H1 (cell line): Measurements from ENCODE around the gene SPDYE1. TPM values are rescaled to one million over a fixed set of nuclear protein-coding genes. Genes with fewer than 3 reads are reported as not detected.

Experiments
- CTCF ChIA-PET: fragments of 300-600 bp; sonication (Branson Sonifier 250); formaldehyde crosslinking; loops from one replicate; lab custom pipeline; 2021; ENCODE audit not compliant: partially characterized antibody; lab: Charles Lee
- POLR2A ChIA-PET: fragments of 300-600 bp; sonication (Branson Sonifier 250); formaldehyde crosslinking; loops from one replicate; lab custom pipeline; 2021; ENCODE audit warnings: inconsistent platforms; ENCODE audit not compliant: partially characterized antibody; lab: Charles Lee
- DNase-seq, 2 experiments: peaks; one replicate each; pipeline versions ENCODE4 v3.0.0 to v3.0.0-alpha.2; 2010 to 2022; ENCODE audit warnings: low spot score in 2 of 2, low read depth in 1 of 2, mixed read lengths in 1 of 2
- FAIRE-seq: peaks from 2 replicates; lab custom pipeline; 2011; peaks lifted over from hg19 to GRCh38; lab: Jason Lieb, UNC
- H2AFZ ChIP-seq: 2 replicates; pipeline ENCODE4 v1.8.1; 2012; ENCODE audit warnings: low read length, inconsistent platforms
- H2AK5ac ChIP-seq: 2 replicates; pipeline ENCODE4 v1.6.1; 2013; ENCODE audit warnings: low read depth, low read length
- H2BK120ac ChIP-seq: replicated peaks from 2 replicates; pipeline ENCODE3; 2013; ENCODE audit warnings: low read depth, low read length, inconsistent platforms
- H2BK12ac ChIP-seq: 2 replicates; pipeline ENCODE4 v1.6.1; 2013; ENCODE audit warnings: low read depth, low read length
- H2BK15ac ChIP-seq: 2 replicates; pipeline ENCODE4 v1.6.1; 2013; ENCODE audit warnings: low read length
- H2BK20ac ChIP-seq: 2 replicates; pipeline ENCODE4 v1.6.1; 2013; ENCODE audit warnings: low read length
- H2BK5ac ChIP-seq: 2 replicates; pipeline ENCODE4 v1.6.1; 2013; ENCODE audit warnings: low read depth, low read length
- H3K14ac ChIP-seq: 2 replicates; pipeline ENCODE4 v1.6.1; 2013; ENCODE audit warnings: inconsistent platforms; ENCODE audit not compliant: insufficient read length
- H3K18ac ChIP-seq: 2 replicates; pipeline ENCODE4 v1.6.1; 2013; ENCODE audit warnings: low read length; ENCODE audit errors: extremely low read depth
- H3K23ac ChIP-seq: 2 replicates; pipeline ENCODE4 v1.6.1; 2013; ENCODE audit warnings: inconsistent platforms; ENCODE audit not compliant: insufficient read length
- H3K23me2 ChIP-seq: 2 replicates; pipeline ENCODE4 v1.6.1; 2013; ENCODE audit warnings: low read depth, low read length
- H3K27ac ChIP-seq: 2 replicates; pipeline ENCODE4 v1.6.1; 2011; ENCODE audit warnings: low read depth, low read length, inconsistent platforms
- H3K27me3 ChIP-seq, 4 experiments: replicated peaks in 1 of 4; 1 replicate in 1 of 4; 2 replicates in 3 of 4; pipeline versions ENCODE4 v1.6.1 to v1.8.1; 2011 to 2013; ENCODE audit warnings: low read length in 3 of 4, mild to moderate bottlenecking in 3 of 4, inconsistent platforms in 2 of 4, mixed read lengths in 2 of 4, moderate library complexity in 1 of 4; ENCODE audit not compliant: control insufficient read depth in 3 of 4, insufficient read depth in 3 of 4; ENCODE audit errors: extremely low read depth in 1 of 4
- H3K36me3 ChIP-seq, 4 experiments: 2 replicates each; pipeline versions ENCODE4 v1.6.1 to v1.8.1; 2011 to 2013; ENCODE audit warnings: mild to moderate bottlenecking in 4 of 4, low read length in 3 of 4, moderate library complexity in 2 of 4, control low read depth in 1 of 4, inconsistent platforms in 1 of 4; ENCODE audit not compliant: insufficient read depth in 4 of 4, control insufficient read depth in 2 of 4
- H3K4ac ChIP-seq: replicated peaks from 2 replicates; pipeline ENCODE3; 2013; ENCODE audit warnings: low read length, low read depth, mixed read lengths, inconsistent platforms; ENCODE audit not compliant: insufficient read length
- H3K4me1 ChIP-seq, 4 experiments: replicated peaks in 1 of 4; 1 replicate in 1 of 4; 2 replicates in 3 of 4; pipeline versions ENCODE4 v1.6.1 to v1.8.1; 2011 to 2013; ENCODE audit warnings: low read length in 3 of 4, inconsistent platforms in 2 of 4, mixed read lengths in 1 of 4; ENCODE audit not compliant: insufficient read depth in 4 of 4, control insufficient read depth in 3 of 4
- H3K4me2 ChIP-seq, 2 experiments: 2 replicates each; pipeline versions ENCODE4 v1.6.1 to v1.8.1; 2011 to 2013; ENCODE audit warnings: low read depth in 2 of 2, low read length in 2 of 2, control low read depth in 1 of 2, inconsistent platforms in 1 of 2, mild to moderate bottlenecking in 1 of 2; ENCODE audit not compliant: insufficient read depth in 1 of 2
- H3K4me3 ChIP-seq, 4 experiments: fragments of 200-600, 300-600 bp in 1 of 4; sonication (generic), shearing (Covaris generic), sonication (Bioruptor Twin) in 1 of 4; 2 replicates each; pipeline versions ENCODE4 v1.5.1 to v1.8.1; 2011 to 2016; ENCODE audit warnings: low read length in 4 of 4, low read depth in 3 of 4, control low read depth in 2 of 4, inconsistent platforms in 2 of 4, mild to moderate bottlenecking in 2 of 4, mixed read lengths in 1 of 4, moderate library complexity in 1 of 4; ENCODE audit not compliant: insufficient read depth in 2 of 4; ENCODE audit errors: extremely low read depth in 1 of 4
- H3K56ac ChIP-seq: replicated peaks from 2 replicates; pipeline ENCODE3; 2013; ENCODE audit warnings: low read depth, mild to moderate bottlenecking, mixed read lengths, low read length, inconsistent platforms; ENCODE audit not compliant: insufficient read length
- H3K79me1 ChIP-seq: 2 replicates; pipeline ENCODE4 v1.6.1; 2013; ENCODE audit warnings: low read depth, low read length, control low read depth
- H3K79me2 ChIP-seq, 2 experiments: 2 replicates each; pipeline versions ENCODE4 v1.6.1 to v1.8.1; 2012 to 2013; ENCODE audit warnings: low read length in 2 of 2, mild to moderate bottlenecking in 2 of 2, inconsistent platforms in 1 of 2; ENCODE audit not compliant: insufficient read depth in 2 of 2, control insufficient read depth in 1 of 2
- H3K9ac ChIP-seq, 4 experiments: replicated peaks in 1 of 4; 1 replicate in 1 of 4; 2 replicates in 3 of 4; pipeline versions ENCODE4 v1.6.1 to v1.8.1; 2011 to 2013; ENCODE audit warnings: low read depth in 3 of 4, low read length in 3 of 4, control low read depth in 2 of 4, mild to moderate bottlenecking in 2 of 4, moderate library complexity in 2 of 4, inconsistent platforms in 1 of 4; ENCODE audit errors: extremely low read depth in 1 of 4
- H3K9me3 ChIP-seq, 2 experiments: 2 replicates each; pipeline versions ENCODE4 v1.6.1 to v1.8.1; 2012 to 2013; ENCODE audit warnings: mild to moderate bottlenecking in 2 of 2, moderate library complexity in 2 of 2, control low read depth in 1 of 2, inconsistent platforms in 1 of 2, low read depth in 1 of 2, low read length in 1 of 2, mixed read lengths in 1 of 2; ENCODE audit not compliant: insufficient read depth in 2 of 2
- H4K20me1 ChIP-seq, 2 experiments: replicated peaks in 1 of 2; 2 replicates each; pipeline versions ENCODE3 to v1.8.1; 2011 to 2013; ENCODE audit warnings: inconsistent platforms in 2 of 2, low read length in 2 of 2, mild to moderate bottlenecking in 1 of 2; ENCODE audit not compliant: insufficient read depth in 2 of 2, control insufficient read depth in 1 of 2
- H4K5ac ChIP-seq: 2 replicates; pipeline ENCODE4 v1.6.1; 2013; ENCODE audit warnings: low read length, low read depth, mixed read lengths, inconsistent platforms; ENCODE audit not compliant: insufficient read length
- H4K8ac ChIP-seq: 2 replicates; pipeline ENCODE4 v1.8.0; 2013; ENCODE audit warnings: mild to moderate bottlenecking, moderate library complexity, low read length, inconsistent platforms; ENCODE audit not compliant: insufficient read depth; ENCODE audit errors: extremely low read depth
- H4K91ac ChIP-seq: replicated peaks from 2 replicates; pipeline ENCODE3; 2013; ENCODE audit warnings: low read length, mixed read lengths, inconsistent platforms; ENCODE audit not compliant: insufficient read length
- ASH2L ChIP-seq: fragments of 200-600, 300-600 bp; sonication (generic); IDR thresholded peaks from one replicate; pipeline ENCODE4 v1.7.1; 2017; ENCODE audit warnings: low read length
- CREB1 ChIP-seq: IDR thresholded peaks from 2 replicates; pipeline ENCODE4 v1.6.1; 2012; ENCODE audit warnings: inconsistent platforms
- FOSL1 ChIP-seq: IDR thresholded peaks from 2 replicates; pipeline ENCODE4 v1.6.1; 2011; ENCODE audit warnings: mild to moderate bottlenecking, low read depth, low read length, moderate library complexity; ENCODE audit not compliant: insufficient read depth
- KDM4A ChIP-seq: IDR thresholded peaks from one replicate; pipeline ENCODE4 v1.7.1; 2012; ENCODE audit warnings: low read depth, mild to moderate bottlenecking, moderate library complexity, low read length, inconsistent platforms; ENCODE audit not compliant: severe bottlenecking
- RAD21 ChIP-seq, 2 experiments: IDR thresholded peaks in 1 of 2; conservative IDR thresholded peaks in 1 of 2; 2 replicates each; pipeline ENCODE4 v1.6.1; 2011; ENCODE audit warnings: low read depth in 2 of 2, low read length in 2 of 2, improper control_type of control experiment in 1 of 2, inconsistent platforms in 1 of 2, mild to moderate bottlenecking in 1 of 2, moderate library complexity in 1 of 2
- SAP30 ChIP-seq: fragments of 300-600 bp; sonication (generic); IDR thresholded peaks from 2 replicates; pipeline ENCODE4 v1.7.1; 2012; ENCODE audit warnings: low read length, moderate library complexity, mild to moderate bottlenecking, inconsistent platforms; ENCODE audit not compliant: insufficient read depth, insufficient replicate concordance
- SP1 ChIP-seq: IDR thresholded peaks from 2 replicates; pipeline ENCODE4 v1.6.1; 2011; ENCODE audit warnings: low read depth, low read length
- WGBS, 2 experiments: shearing (Covaris generic) in 1 of 2; methylation state at CpG; one replicate each; pipeline versions ENCODE4 v1.1.6 to v1.1.7; 2013 to 2015; ENCODE audit warnings: low lambda C conversion rate in 2 of 2, mixed read lengths in 2 of 2, inconsistent platforms in 1 of 2, low coverage in 1 of 2, missing lambda C conversion rate in 1 of 2; ENCODE audit not compliant: insufficient replicate concordance in 2 of 2, insufficient coverage in 1 of 2, insufficient read length in 1 of 2; ENCODE audit errors: extremely low coverage in 1 of 2, missing lambda C conversion rate in 1 of 2; 5-methylcytosine and 5-hydroxymethylcytosine counted together
- polyA plus RNA-seq, 7 experiments: library from polyadenylated mRNA; depleted of rRNA in 3 of 7; stranded (reverse) in 5 of 7; unstranded in 2 of 7; fragments of >200 nt in 5 of 7; fragments of 200-250 nt in 2 of 7; gene quantifications; 1 replicate in 5 of 7; 2 replicates in 1 of 7; 4 replicates in 1 of 7; pipeline versions ENCODE4 v1.2.1 to v1.2.3, GENCODE V29; 2011 to 2013; ENCODE audit warnings: missing spikeins in 2 of 7, mixed read lengths in 2 of 7
- total RNA-seq: library from RNA; stranded (reverse); fragmentation: NEBNext Ultra II Directional; extraction: Animal tissue kit (Norgen Biotek cat#: 25700); gene quantifications from 2 replicates; pipeline ENCODE4 v1.2.1, GENCODE V29; 2021
- TF ChIP-seq, protein P1 (sequence below): IDR thresholded peaks from 2 replicates; pipeline ENCODE4 v1.6.1; 2012; ENCODE audit warnings: inconsistent platforms
- TF ChIP-seq, protein P2 (sequence below), 3 experiments: IDR thresholded peaks; 1 replicate in 2 of 3; 2 replicates in 1 of 3; pipeline versions ENCODE4 v1.5.1 to v1.6.1; 2011; ENCODE audit warnings: low read length in 3 of 3, mild to moderate bottlenecking in 3 of 3, inconsistent platforms in 2 of 3, low read depth in 1 of 3, moderate library complexity in 1 of 3; ENCODE audit not compliant: insufficient read depth in 1 of 3; ENCODE audit errors: control extremely low read depth in 1 of 3

SPDYE1 gene
- total and polyA plus RNA-seq, 2 of the 8 experiments (the other 6 are each of a cell fraction or from before 2014, with no cell fraction given), result not detected

DNA sequence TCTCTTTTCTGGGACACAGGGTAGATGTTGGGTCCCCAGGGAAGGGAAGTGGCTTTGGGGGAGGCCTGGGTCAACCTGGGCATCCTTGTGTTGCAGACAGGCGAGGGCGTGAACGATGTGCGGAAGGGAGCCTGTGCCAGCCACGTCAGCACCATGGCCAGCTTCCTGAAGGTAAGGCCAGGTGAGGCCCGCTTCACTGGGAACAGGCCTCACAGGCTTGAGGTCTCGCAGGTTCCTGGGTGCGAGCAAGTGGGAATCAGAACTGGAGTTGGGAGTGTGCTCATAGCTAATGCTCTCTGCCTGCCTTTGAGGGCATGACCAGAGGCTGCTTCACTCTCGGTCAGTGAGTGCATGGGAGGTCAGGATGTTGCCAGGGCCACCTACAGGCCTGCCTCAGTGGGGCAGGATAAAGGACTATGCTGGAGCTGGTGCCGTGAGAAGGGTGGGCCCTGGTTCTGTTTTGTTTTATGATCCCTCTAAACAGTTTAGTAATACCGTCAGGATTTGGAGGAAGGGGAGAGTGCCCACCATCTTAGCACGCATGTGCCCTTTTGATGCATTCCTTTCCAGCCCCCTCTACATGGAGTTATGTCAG, 55.2 kb downstream of the SPDYE1 start:
- Histone ChIP-seq H2BK120ac (no peak overlapping the region), H3K79me1 (peaks cover 2% of the 10 kb centered on the region; the same call in 1 of the 2 replicates), H3K18ac (no peak overlapping the region), H2BK12ac (no peak overlapping the region), H2BK20ac (no peak overlapping the region), H3K27me3 (no peaks in the 10 kb centered on the region), H4K8ac (no peak overlapping the region), H2BK15ac (no peak overlapping the region), H2AFZ (no peak overlapping the region), H3K23me2 (no peaks in the 10 kb centered on the region), H3K36me3 (peaks cover 0 to 37% (median 16%) of the 10 kb centered on the region in 4 experiments; a peak in 6 of 8 replicates), H4K20me1 (peaks cover 4 to 14% of the 10 kb centered on the region in 2 experiments), H2AK5ac (no peak overlapping the region), H4K5ac (no peak overlapping the region), H3K27ac (no peak overlapping the region), H3K9me3 (no peaks in the 10 kb centered on the region), H3K14ac (no peak overlapping the region), H3K4ac (no peak overlapping the region), H2BK5ac (no peak overlapping the region), H3K79me2 (no peaks in the 10 kb centered on the region), H3K9ac (no peak overlapping the region), H3K4me1 (no peaks in the 10 kb centered on the region), H3K23ac (no peak overlapping the region), H3K4me2 (no peak overlapping the region), H3K4me3 (no peak overlapping the region), H4K91ac (no peak overlapping the region), H3K56ac (no peak overlapping the region)
- ChIA-PET CTCF (interaction anchor here (0.6 to 1.9 kb wide), 4 partner anchors 9 to 80 kb away, joined by 3 to 5 read pairs (median 4); no protein-coding TSS in a partner anchor), POLR2A (interaction anchor here (3.7 kb wide), 1 partner anchor 10 kb away, joined by 12 read pairs; no protein-coding TSS in a partner anchor)
- FAIRE-seq, result no peak
- DNase-seq, result no peak
- WGBS, 2 experiments, result 88% methylated on average over 12 of the region's 12 CpGs; no CpG with 5 or more reads in 1 of the 2 experiments
- no peak for TF ChIP-seq KDM4A
- TF ChIP-seq, protein P1, sequence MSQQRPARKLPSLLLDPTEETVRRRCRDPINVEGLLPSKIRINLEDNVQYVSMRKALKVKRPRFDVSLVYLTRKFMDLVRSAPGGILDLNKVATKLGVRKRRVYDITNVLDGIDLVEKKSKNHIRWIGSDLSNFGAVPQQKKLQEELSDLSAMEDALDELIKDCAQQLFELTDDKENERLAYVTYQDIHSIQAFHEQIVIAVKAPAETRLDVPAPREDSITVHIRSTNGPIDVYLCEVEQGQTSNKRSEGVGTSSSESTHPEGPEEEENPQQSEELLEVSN, result no peak
- no peak for TF ChIP-seq RAD21 (IDR thresholded peaks at IDR 0.05 in 1 of 2, conservative IDR thresholded peaks at IDR 0.05 in 1 of 2; ENCODE audit: low read depth in 2 of 2, low read length in 2 of 2)
- TF ChIP-seq, protein P2, sequence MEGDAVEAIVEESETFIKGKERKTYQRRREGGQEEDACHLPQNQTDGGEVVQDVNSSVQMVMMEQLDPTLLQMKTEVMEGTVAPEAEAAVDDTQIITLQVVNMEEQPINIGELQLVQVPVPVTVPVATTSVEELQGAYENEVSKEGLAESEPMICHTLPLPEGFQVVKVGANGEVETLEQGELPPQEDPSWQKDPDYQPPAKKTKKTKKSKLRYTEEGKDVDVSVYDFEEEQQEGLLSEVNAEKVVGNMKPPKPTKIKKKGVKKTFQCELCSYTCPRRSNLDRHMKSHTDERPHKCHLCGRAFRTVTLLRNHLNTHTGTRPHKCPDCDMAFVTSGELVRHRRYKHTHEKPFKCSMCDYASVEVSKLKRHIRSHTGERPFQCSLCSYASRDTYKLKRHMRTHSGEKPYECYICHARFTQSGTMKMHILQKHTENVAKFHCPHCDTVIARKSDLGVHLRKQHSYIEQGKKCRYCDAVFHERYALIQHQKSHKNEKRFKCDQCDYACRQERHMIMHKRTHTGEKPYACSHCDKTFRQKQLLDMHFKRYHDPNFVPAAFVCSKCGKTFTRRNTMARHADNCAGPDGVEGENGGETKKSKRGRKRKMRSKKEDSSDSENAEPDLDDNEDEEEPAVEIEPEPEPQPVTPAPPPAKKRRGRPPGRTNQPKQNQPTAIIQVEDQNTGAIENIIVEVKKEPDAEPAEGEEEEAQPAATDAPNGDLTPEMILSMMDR (IDR thresholded peaks at IDR 0.05; ENCODE audit: control extremely low read depth in 1 of 3, insufficient read depth in 1 of 3, low read depth in 1 of 3, low read length in 3 of 3), result peak in 1 of 3 experiments; percentile 3; a peak in 1 of 4 replicates
- no peak for TF ChIP-seq ASH2L
- no peak for TF ChIP-seq CREB1
- TF ChIP-seq SAP30, result no peak
- TF ChIP-seq FOSL1, result no peak
- TF ChIP-seq SP1, result no peak
